K562 (cell line): Measurements from ENCODE around the gene KCTD1. TPM values are rescaled to one million over a fixed set of nuclear protein-coding genes. Genes with fewer than 3 reads are reported as not detected.

Source experiments
- ATAC-seq: fragments of 200-7000 bp; cut with Tn5 transposase; 3 replicates; pipeline ENCODE4 v1.9.1; 2020; ENCODE audit warnings: moderate library complexity
- BruUV-seq: library from RNA; stranded (reverse); fragments of 400-500 nt; replicated peaks from 2 replicates; lab custom pipeline; 2021; lab: Mats Ljungman, UMichigan
- CTCF ChIA-PET: fragments of 300-600 bp; formaldehyde crosslinking; extraction: SDS; loops from one replicate; lab custom pipeline; 2021; ENCODE audit warnings: low intra/inter-chr PET ratio; lab: Yijun Ruan, JAX
- POLR2A ChIA-PET: fragments of 300-600, 350-650 bp; sonication (Branson Sonifier 250); formaldehyde crosslinking; extraction: SDS; loops from one replicate; lab custom pipeline; 2021; ENCODE audit warnings: antibody characterized with exemption, inconsistent platforms; lab: Yijun Ruan, JAX
- DNase-seq, 4 experiments: peaks; one replicate each; pipeline versions ENCODE4 v3.0.0 to v3.0.0-alpha.2; 2011 to 2018; ENCODE audit warnings: low spot score in 3 of 4, mixed read lengths in 3 of 4; ENCODE audit errors: extremely low read depth in 1 of 4
- FAIRE-seq: peaks from 2 replicates; lab custom pipeline; 2011; peaks lifted over from hg19 to GRCh38; lab: Jason Lieb, UNC
- H2AFZ ChIP-seq: 2 replicates; pipeline ENCODE4 v1.6.0; 2011; ENCODE audit warnings: low read depth, low read length, control low read depth, inconsistent platforms
- H3K27ac ChIP-seq: fragments of 200-600 bp; 3 replicates; pipeline ENCODE4 v1.8.0; 2011; ENCODE audit warnings: low read depth, mild to moderate bottlenecking, control low read depth, inconsistent platforms, low read length, moderate library complexity, mixed read lengths; ENCODE audit errors: extremely low read depth
- H3K27me3 ChIP-seq, 2 experiments: fragments of 300-600 bp in 1 of 2; 2 replicates in 1 of 2; 3 replicates in 1 of 2; pipeline versions ENCODE4 v1.6.0 to v1.8.0; 2011; ENCODE audit warnings: inconsistent platforms in 2 of 2, low read length in 2 of 2, mild to moderate bottlenecking in 1 of 2, mixed read lengths in 1 of 2, moderate library complexity in 1 of 2; ENCODE audit not compliant: control insufficient read depth in 2 of 2, insufficient read depth in 2 of 2
- H3K36me3 ChIP-seq: fragments of 300-600 bp; 3 replicates; pipeline ENCODE4 v1.8.0; 2011; ENCODE audit warnings: mild to moderate bottlenecking, low read length, inconsistent platforms; ENCODE audit not compliant: control insufficient read depth, insufficient read depth
- H3K4me1 ChIP-seq, 2 experiments: fragments of 200-600 bp in 1 of 2; replicated peaks in 1 of 2; 2 replicates in 1 of 2; 3 replicates in 1 of 2; pipeline versions ENCODE4 v1.5.1 to v1.8.0; 2011; ENCODE audit warnings: inconsistent platforms in 2 of 2, low read length in 2 of 2, mild to moderate bottlenecking in 1 of 2, mixed read lengths in 1 of 2, moderate library complexity in 1 of 2; ENCODE audit not compliant: control insufficient read depth in 2 of 2, insufficient read depth in 2 of 2
- H3K4me2 ChIP-seq: 2 replicates; pipeline ENCODE4 v1.6.1; 2011; ENCODE audit warnings: low read length, control low read depth, inconsistent platforms, mixed read lengths; ENCODE audit not compliant: insufficient read depth
- H3K4me3 ChIP-seq: fragments of 200-600 bp; sonication (generic), shearing (Covaris generic); 2 replicates; pipeline ENCODE4 v1.5.1; 2016; ENCODE audit warnings: control low read depth, inconsistent platforms
- H3K79me2 ChIP-seq: fragments of 200-600 bp; 3 replicates; pipeline ENCODE4 v1.8.0; 2011; ENCODE audit warnings: low read length, inconsistent platforms; ENCODE audit not compliant: control insufficient read depth, insufficient read depth
- H3K9ac ChIP-seq, 2 experiments: 2 replicates each; pipeline versions ENCODE4 v1.6.0 to v1.6.1; 2011; ENCODE audit warnings: low read depth in 2 of 2, low read length in 2 of 2, control low read depth in 1 of 2, inconsistent platforms in 1 of 2, mild to moderate bottlenecking in 1 of 2, mixed read lengths in 1 of 2; ENCODE audit not compliant: insufficient read depth in 1 of 2
- H3K9me1 ChIP-seq: one replicate; pipeline ENCODE4 v1.6.0; 2011; ENCODE audit warnings: inconsistent platforms, mild to moderate bottlenecking, low read length, moderate library complexity; ENCODE audit not compliant: control insufficient read depth, insufficient read depth
- H3K9me3 ChIP-seq: replicated peaks from 2 replicates; pipeline ENCODE4 v1.5.1; 2011; ENCODE audit warnings: low read depth, low read length, inconsistent platforms; ENCODE audit not compliant: control insufficient read depth, insufficient read depth
- H4K20me1 ChIP-seq: replicated peaks from 2 replicates; pipeline ENCODE4 v1.6.1; 2011; ENCODE audit warnings: low read length, inconsistent platforms, mixed read lengths; ENCODE audit not compliant: control insufficient read depth, insufficient read depth
- CSDE1 ChIP-seq, 2 experiments: fragments of 450-650 bp; IDR thresholded peaks; 2 replicates each; pipeline ENCODE4 v1.6.1; 2016; ENCODE audit warnings: mild to moderate bottlenecking in 1 of 2
- FOXP1 ChIP-seq: sonication (generic); formaldehyde crosslinking; IDR thresholded peaks from 2 replicates; pipeline ENCODE4 v1.8.0; 2022; ENCODE audit warnings: mild to moderate bottlenecking, missing genetic modification reagents
- GABPB2 ChIP-seq: fragments of 250-450 bp; sonication (Bioruptor Pico); conservative IDR thresholded peaks from 2 replicates; pipeline ENCODE4 v1.5.1; 2021; ENCODE audit warnings: mild to moderate bottlenecking
- HNRNPH1 ChIP-seq: fragments of 200-400 bp; formaldehyde crosslinking; optimal IDR thresholded peaks from 2 replicates; pipeline ENCODE3; 2017; ENCODE audit warnings: low read depth, mild to moderate bottlenecking, low read length, moderate library complexity
- ILF3 ChIP-seq: fragments of 450-650 bp; IDR thresholded peaks from 2 replicates; pipeline ENCODE4 v1.6.1; 2018; ENCODE audit warnings: antibody characterized with exemption, mild to moderate bottlenecking, moderate library complexity, borderline replicate concordance
- MED1 ChIP-seq: sonication (generic); formaldehyde crosslinking; IDR thresholded peaks from 2 replicates; pipeline ENCODE4 v1.8.1; 2023; ENCODE audit warnings: missing genetic modification reagents, borderline replicate concordance
- MTF1 ChIP-seq: fragments of 250-450 bp; sonication (Bioruptor Pico); IDR thresholded peaks from 2 replicates; pipeline ENCODE4 v1.9.0; 2021; ENCODE audit warnings: moderate library complexity, mild to moderate bottlenecking, inconsistent platforms, borderline replicate concordance
- SIN3A ChIP-seq, 2 experiments: fragments of 150-350 bp in 1 of 2; IDR thresholded peaks; 2 replicates each; pipeline ENCODE4 v1.6.1; 2011 to 2016; ENCODE audit warnings: borderline replicate concordance in 2 of 2, low read depth in 2 of 2, low read length in 2 of 2, mild to moderate bottlenecking in 2 of 2, moderate library complexity in 2 of 2; ENCODE audit not compliant: control insufficient read depth in 1 of 2
- SMARCB1 ChIP-seq: IDR thresholded peaks from 2 replicates; pipeline ENCODE4 v1.6.1; 2011; ENCODE audit warnings: improper control_type of control experiment, low read depth; ENCODE audit not compliant: insufficient read length
- XRCC4 ChIP-seq: IDR thresholded peaks from one replicate; pipeline ENCODE4 v1.6.1; 2011; ENCODE audit not compliant: insufficient read depth, insufficient read length; ENCODE audit errors: extremely low read depth
- ZNF274 ChIP-seq: IDR thresholded peaks from 2 replicates; pipeline ENCODE4 v1.6.1; 2011; ENCODE audit warnings: low read depth, mild to moderate bottlenecking, low read length, moderate library complexity, borderline replicate concordance
- ZNF699 ChIP-seq: fragments of 250-450 bp; sonication (Bioruptor Pico); IDR thresholded peaks from 2 replicates; pipeline ENCODE4 v1.8.0; 2021; ENCODE audit warnings: mild to moderate bottlenecking, moderate library complexity; ENCODE audit not compliant: insufficient replicate concordance
- ZNF778 ChIP-seq: fragments of 450-650 bp; formaldehyde crosslinking; IDR thresholded peaks from 2 replicates; pipeline ENCODE4 v1.4.0; 2020; ENCODE audit warnings: mild to moderate bottlenecking, moderate library complexity
- WGBS: fragments of 100-300 bp; shearing (Covaris generic); methylation state at CpG from one replicate; pipeline ENCODE4 v1.1.6; 2016; ENCODE audit warnings: low coverage, mixed read lengths; ENCODE audit not compliant: insufficient coverage; ENCODE audit errors: missing lambda C conversion rate; 5-methylcytosine and 5-hydroxymethylcytosine counted together
- in situ Hi-C: fragments of 300-500 bp; cut with MboI; formaldehyde crosslinking; loops from 4 replicates; pipeline ENCODE4 v1.15.0; 2018; ENCODE audit warnings: inconsistent platforms, mixed read lengths
- intact Hi-C: fragments of 100-400 bp; cut with micrococcal nuclease; formaldehyde crosslinking; loops from 2 replicates; pipeline ENCODE4 v1.14.2; 2022
- polyA plus RNA-seq, 8 experiments: library from polyadenylated mRNA; depleted of rRNA in 4 of 8; stranded (reverse) in 5 of 8; unstranded in 3 of 8; fragments of >200 nt; fragmentation: Nextera tagmentation in 2 of 8; fragmentation: Illumina TruSeq in 1 of 8; extraction: Ambion mirVana in 2 of 8; extraction: Trizol in 1 of 8; gene quantifications; 2 replicates each; pipeline versions ENCODE4 v1.2.1 to v1.2.3, GENCODE V29; 2011 to 2014; ENCODE audit warnings: inconsistent platforms in 1 of 8, missing spikeins in 1 of 8
- total RNA-seq, 7 experiments: library from RNA; depleted of rRNA in 6 of 7; stranded (reverse); fragments of >200 nt in 6 of 7; fragmentation: Illumina TruSeq in 2 of 7; extraction: Trizol in 2 of 7; gene quantifications; 2 replicates each; pipeline versions ENCODE4 v1.2.1 to v1.2.3, GENCODE V29; 2011 to 2021; ENCODE audit warnings: low replicate concordance in 1 of 7
- TF ChIP-seq, protein P1 (sequence below), 2 experiments: fragments of 250-450 bp in 1 of 2; fragments of 450-650 bp in 1 of 2; sonication (Bioruptor Pico) in 1 of 2; IDR thresholded peaks; 2 replicates each; pipeline versions ENCODE4 v1.6.1 to v1.8.0; 2016 to 2021; ENCODE audit warnings: mild to moderate bottlenecking in 2 of 2, moderate library complexity in 2 of 2, missing compliant biosample characterization in 1 of 2, missing genetic modification characterization in 1 of 2
- TF ChIP-seq, protein P2 (sequence below): sonication (generic); formaldehyde crosslinking; IDR thresholded peaks from 2 replicates; pipeline ENCODE4 v1.8.0; 2022; ENCODE audit warnings: missing genetic modification reagents, mild to moderate bottlenecking, borderline replicate concordance
- TF ChIP-seq, protein P3 (sequence below): fragments of 250-450 bp; sonication (Bioruptor Pico); IDR thresholded peaks from 2 replicates; pipeline ENCODE4 v1.9.0; 2021; ENCODE audit warnings: mild to moderate bottlenecking
- TF ChIP-seq, protein P4 (sequence below): sonication (generic); formaldehyde crosslinking; IDR thresholded peaks from 2 replicates; pipeline ENCODE4 v1.8.0; 2022; ENCODE audit warnings: mild to moderate bottlenecking, low read depth, missing genetic modification reagents

Gene KCTD1
- total and polyA plus RNA-seq, 9 of the 15 experiments (the other 6 are each of a cell fraction or from before 2014, with no cell fraction given), result not detected

DNA sequence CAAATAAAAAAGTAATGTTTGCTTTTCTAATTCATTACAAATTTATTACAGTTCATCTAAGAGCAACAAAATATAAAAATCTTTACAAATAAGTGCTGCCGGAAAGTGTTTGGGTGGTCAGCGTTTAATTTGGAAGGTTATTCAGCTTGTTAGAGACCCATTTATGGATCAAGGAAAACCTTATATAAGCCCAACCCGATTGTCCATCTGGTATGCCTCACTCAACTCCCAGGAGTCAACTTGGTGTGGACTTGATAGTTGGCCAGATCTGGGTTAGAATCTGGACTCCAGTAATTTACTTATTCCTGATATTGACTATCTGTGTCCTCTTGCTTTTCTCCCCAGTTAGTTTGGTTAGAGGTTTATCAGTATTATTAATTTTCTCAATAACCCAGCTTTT, 106.2 kb downstream of the KCTD1 start:
- in situ Hi-C loops (no loop called here), intact Hi-C loops (no loop called here)
- WGBS, result 13% methylated on average over 3 of the region's 3 CpGs
- CTCF ChIA-PET, result no interaction called here
- ATAC-seq, result no peak
- no peak overlapping the region for H3K4me3 ChIP-seq
- no peak for FAIRE-seq
- no peak for TF ChIP-seq ILF3
- no peak for TF ChIP-seq MTF1 (CRISPR knock-in tag)
- TF ChIP-seq, protein P1, sequence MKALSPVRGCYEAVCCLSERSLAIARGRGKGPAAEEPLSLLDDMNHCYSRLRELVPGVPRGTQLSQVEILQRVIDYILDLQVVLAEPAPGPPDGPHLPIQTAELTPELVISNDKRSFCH (CRISPR knock-in tag; IDR thresholded peaks at IDR 0.05), result no peak
- TF ChIP-seq, protein P1 (tag; IDR thresholded peaks at IDR 0.05), result no peak
- TF ChIP-seq XRCC4, result no peak
- TF ChIP-seq, protein P2, sequence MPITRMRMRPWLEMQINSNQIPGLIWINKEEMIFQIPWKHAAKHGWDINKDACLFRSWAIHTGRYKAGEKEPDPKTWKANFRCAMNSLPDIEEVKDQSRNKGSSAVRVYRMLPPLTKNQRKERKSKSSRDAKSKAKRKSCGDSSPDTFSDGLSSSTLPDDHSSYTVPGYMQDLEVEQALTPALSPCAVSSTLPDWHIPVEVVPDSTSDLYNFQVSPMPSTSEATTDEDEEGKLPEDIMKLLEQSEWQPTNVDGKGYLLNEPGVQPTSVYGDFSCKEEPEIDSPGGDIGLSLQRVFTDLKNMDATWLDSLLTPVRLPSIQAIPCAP (CRISPR knock-in tag), result no peak
- TF ChIP-seq SMARCB1, result no peak
- no peak for TF ChIP-seq ZNF699
- TF ChIP-seq SIN3A (IDR thresholded peaks at IDR 0.05; ENCODE audit: borderline replicate concordance in 2 of 2, control insufficient read depth in 1 of 2, low read depth in 2 of 2, low read length in 2 of 2), result no peak
- TF ChIP-seq ZNF778 (CRISPR knock-in tag), result no peak
- TF ChIP-seq HNRNPH1, result no peak
- no peak for TF ChIP-seq CSDE1 (IDR thresholded peaks at IDR 0.05)
- no peak for TF ChIP-seq FOXP1 (CRISPR knock-in tag)
- TF ChIP-seq, protein P3, sequence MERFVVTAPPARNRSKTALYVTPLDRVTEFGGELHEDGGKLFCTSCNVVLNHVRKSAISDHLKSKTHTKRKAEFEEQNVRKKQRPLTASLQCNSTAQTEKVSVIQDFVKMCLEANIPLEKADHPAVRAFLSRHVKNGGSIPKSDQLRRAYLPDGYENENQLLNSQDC (CRISPR knock-in tag), result no peak
- TF ChIP-seq, protein P4, sequence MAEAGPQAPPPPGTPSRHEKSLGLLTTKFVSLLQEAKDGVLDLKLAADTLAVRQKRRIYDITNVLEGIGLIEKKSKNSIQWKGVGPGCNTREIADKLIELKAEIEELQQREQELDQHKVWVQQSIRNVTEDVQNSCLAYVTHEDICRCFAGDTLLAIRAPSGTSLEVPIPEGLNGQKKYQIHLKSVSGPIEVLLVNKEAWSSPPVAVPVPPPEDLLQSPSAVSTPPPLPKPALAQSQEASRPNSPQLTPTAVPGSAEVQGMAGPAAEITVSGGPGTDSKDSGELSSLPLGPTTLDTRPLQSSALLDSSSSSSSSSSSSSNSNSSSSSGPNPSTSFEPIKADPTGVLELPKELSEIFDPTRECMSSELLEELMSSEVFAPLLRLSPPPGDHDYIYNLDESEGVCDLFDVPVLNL (CRISPR knock-in tag), result no peak
- no peak for TF ChIP-seq GABPB2 (CRISPR knock-in tag)
- TF ChIP-seq ZNF274, result no peak
- no peak for TF ChIP-seq MED1
- H3K27ac ChIP-seq, result no peak overlapping the region
- POLR2A ChIA-PET, result no interaction called here
- no peak for DNase-seq
- no peaks in the 10 kb centered on the region for H3K79me2 ChIP-seq
- H4K20me1 ChIP-seq, result no peaks in the 10 kb centered on the region
- no peak overlapping the region for H3K4me2 ChIP-seq
- no peaks in the 10 kb centered on the region for H3K9me1 ChIP-seq
- H2AFZ ChIP-seq, result no peak overlapping the region
- no peaks in the 10 kb centered on the region for H3K4me1 ChIP-seq
- H3K9ac ChIP-seq, result no peak overlapping the region
- H3K27me3 ChIP-seq, result peaks cover 3 to 7% of the 10 kb centered on the region in 2 experiments; a peak in 4 of 5 replicates
- no peaks in the 10 kb centered on the region for H3K9me3 ChIP-seq
- no peaks in the 10 kb centered on the region for H3K36me3 ChIP-seq
- BruUV-seq, result no TSS peak
